Right lobe of liver (tissue), 4 donors: ENCODE measurements around the gene ZBTB17.

Source experiments
- POLR2A ChIP-seq: fragments of 450-650 bp; IDR thresholded peaks from one replicate; pipeline ENCODE4 v1.6.1; 2017; ENCODE audit warnings: antibody characterized with exemption, mild to moderate bottlenecking
- TF ChIP-seq, protein P1 (sequence below), 4 donors: fragments of 200-600 bp in 3 of 4; fragments of 450-650 bp in 1 of 4; IDR thresholded peaks; one replicate each; pipeline versions ENCODE4 v1.5.1 to v1.8.0; 2016 to 2022; ENCODE audit warnings: antibody characterized with exemption in 4 of 4, mild to moderate bottlenecking in 2 of 4
- donor health status: DM: no; HTN: no; CAD: no.
- donor health status: DM: no; HTN: no; CAD: no.
- donor health status: DM: no; HTN: yes; CAD: no.

DNA sequence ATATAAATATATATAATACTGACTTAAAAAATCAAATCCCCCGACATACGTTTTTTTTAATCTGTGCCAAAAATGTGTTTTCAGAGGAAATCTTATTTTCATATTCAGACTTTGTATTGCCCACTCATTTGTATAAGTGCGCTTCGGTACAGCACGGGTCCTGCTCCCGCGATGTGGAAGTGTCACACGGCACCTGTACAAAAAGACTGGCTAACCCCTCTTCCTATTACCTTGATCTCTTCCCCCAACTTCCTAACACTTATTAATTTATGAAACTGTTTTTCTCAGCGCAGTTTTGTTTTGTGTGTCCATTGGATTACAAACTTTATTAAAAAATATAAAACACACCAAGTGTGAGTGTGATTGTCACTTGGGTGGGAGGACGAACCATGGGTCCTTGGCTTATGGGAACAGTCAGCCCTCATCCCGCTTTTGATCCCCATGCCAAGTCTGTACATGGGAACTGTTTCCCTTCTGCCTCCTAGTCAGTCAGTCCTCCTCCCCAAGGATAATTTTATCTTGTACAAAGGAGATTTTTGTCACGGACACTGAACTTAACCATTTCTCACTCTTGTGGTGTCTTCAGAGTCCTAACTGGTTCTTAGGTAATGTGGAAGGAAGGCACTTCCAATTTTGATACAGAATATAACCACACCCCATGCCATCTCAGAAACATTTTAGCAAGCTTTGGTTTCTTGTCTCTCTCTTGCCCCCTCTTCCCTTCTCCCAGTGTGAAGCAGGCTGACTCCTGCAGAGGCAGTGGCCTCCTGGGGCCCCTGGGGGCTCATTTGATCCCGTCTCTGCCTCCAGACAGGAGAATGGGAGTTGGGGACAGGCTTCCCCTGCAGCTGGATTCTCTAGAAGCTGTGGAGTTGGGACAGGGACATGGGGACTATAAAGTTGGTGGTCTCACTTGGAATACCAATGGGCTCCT lies 35.5 kb downstream of the ZBTB17 start:
- TF ChIP-seq, protein P1, sequence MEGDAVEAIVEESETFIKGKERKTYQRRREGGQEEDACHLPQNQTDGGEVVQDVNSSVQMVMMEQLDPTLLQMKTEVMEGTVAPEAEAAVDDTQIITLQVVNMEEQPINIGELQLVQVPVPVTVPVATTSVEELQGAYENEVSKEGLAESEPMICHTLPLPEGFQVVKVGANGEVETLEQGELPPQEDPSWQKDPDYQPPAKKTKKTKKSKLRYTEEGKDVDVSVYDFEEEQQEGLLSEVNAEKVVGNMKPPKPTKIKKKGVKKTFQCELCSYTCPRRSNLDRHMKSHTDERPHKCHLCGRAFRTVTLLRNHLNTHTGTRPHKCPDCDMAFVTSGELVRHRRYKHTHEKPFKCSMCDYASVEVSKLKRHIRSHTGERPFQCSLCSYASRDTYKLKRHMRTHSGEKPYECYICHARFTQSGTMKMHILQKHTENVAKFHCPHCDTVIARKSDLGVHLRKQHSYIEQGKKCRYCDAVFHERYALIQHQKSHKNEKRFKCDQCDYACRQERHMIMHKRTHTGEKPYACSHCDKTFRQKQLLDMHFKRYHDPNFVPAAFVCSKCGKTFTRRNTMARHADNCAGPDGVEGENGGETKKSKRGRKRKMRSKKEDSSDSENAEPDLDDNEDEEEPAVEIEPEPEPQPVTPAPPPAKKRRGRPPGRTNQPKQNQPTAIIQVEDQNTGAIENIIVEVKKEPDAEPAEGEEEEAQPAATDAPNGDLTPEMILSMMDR (IDR thresholded peaks at IDR 0.05): no peak
- no peak for TF ChIP-seq POLR2A
